Measurements from ENCODE around the gene ARHGAP9.

ARHGAP9 gene

GRCh38 chr12:57491393-57492280 lies 12.0 kb upstream of the ARHGAP9 start:
- no peak for DNase-seq

- no peak for DNase-seq
Observed at GRCh38 chr12:57490126-57490525, 10.5 kb upstream of the ARHGAP9 start.

- DNase-seq, result no peak
Observed at GRCh38 chr12:57489157-57489641, 9.5 kb upstream of the ARHGAP9 start.

GRCh38 chr12:57488402-57489156 lies 8.9 kb upstream of the ARHGAP9 start:
- DNase-seq, result no peak

GRCh38 chr12:57487597-57488401 lies 8.1 kb upstream of the ARHGAP9 start, which contains the start of gene MARS1:
MARS1 (plus strand) TSS chr12:57488068; CDS start chr12:57488091, 23 bp downstream.
- DNase-seq, result peak; percentile 83

- DNase-seq, result no peak
Observed at GRCh38 chr12:57487055-57487596, 7.5 kb upstream of the ARHGAP9 start.

- no peak for DNase-seq
Observed at GRCh38 chr12:57485695-57486094, 6.0 kb upstream of the ARHGAP9 start.

- no peak for DNase-seq
Observed at GRCh38 chr12:57483466-57483865, 3.8 kb upstream of the ARHGAP9 start.

GRCh38 chr12:57481671-57482070 lies 2.0 kb upstream of the ARHGAP9 start:
- DNase-seq, result no peak

- no peak for DNase-seq
Observed at GRCh38 chr12:57479043-57479375, 657 bp downstream of the ARHGAP9 start.

GRCh38 chr12:57477710-57478681 lies 1.7 kb downstream of the ARHGAP9 start:
- DNase-seq, result no peak

GRCh38 chr12:57476993-57477709 lies 2.5 kb downstream of the ARHGAP9 start:
- no peak for DNase-seq

- no peak for DNase-seq
Observed at GRCh38 chr12:57476162-57476992, 3.3 kb downstream of the ARHGAP9 start.

- DNase-seq, result no peak
Observed at GRCh38 chr12:57475271-57476161, 4.2 kb downstream of the ARHGAP9 start.

GRCh38 chr12:57474862-57475261 lies 4.8 kb downstream of the ARHGAP9 start:
- DNase-seq, result no peak

GRCh38 chr12:57474430-57474829 lies 5.2 kb downstream of the ARHGAP9 start:
- no peak for DNase-seq

- no peak for DNase-seq
Observed at GRCh38 chr12:57473886-57474285, 5.8 kb downstream of the ARHGAP9 start.

GRCh38 chr12:57473392-57473791 lies 6.3 kb downstream of the ARHGAP9 start:
- DNase-seq, result no peak

- no peak for DNase-seq
Observed at GRCh38 chr12:57472391-57472790, 7.3 kb downstream of the ARHGAP9 start.

Data from activated T-cell treated with anti-CD3 and anti-CD28 coated beads for 4 hours (primary cell).